Keratinocyte (primary cell): ENCODE measurements around the gene HERPUD1.

Experiments
- EZH2 ChIP-seq: IDR thresholded peaks from one replicate; pipeline ENCODE4 v1.6.1; 2012; ENCODE audit warnings: inconsistent platforms, mild to moderate bottlenecking, low read length, moderate library complexity
- TF ChIP-seq, protein P1 (sequence below), 3 experiments: IDR thresholded peaks in 1 of 3; conservative IDR thresholded peaks in 1 of 3; optimal IDR thresholded peaks in 1 of 3; 2 replicates in 2 of 3; 3 replicates in 1 of 3; pipeline versions ENCODE3 to v1.5.1; 2011; ENCODE audit warnings: low read length in 3 of 3, mild to moderate bottlenecking in 3 of 3, moderate library complexity in 2 of 3, control low read depth in 1 of 3, inconsistent platforms in 1 of 3; ENCODE audit not compliant: insufficient read depth in 2 of 3; ENCODE audit errors: extremely low read depth in 1 of 3

DNA sequence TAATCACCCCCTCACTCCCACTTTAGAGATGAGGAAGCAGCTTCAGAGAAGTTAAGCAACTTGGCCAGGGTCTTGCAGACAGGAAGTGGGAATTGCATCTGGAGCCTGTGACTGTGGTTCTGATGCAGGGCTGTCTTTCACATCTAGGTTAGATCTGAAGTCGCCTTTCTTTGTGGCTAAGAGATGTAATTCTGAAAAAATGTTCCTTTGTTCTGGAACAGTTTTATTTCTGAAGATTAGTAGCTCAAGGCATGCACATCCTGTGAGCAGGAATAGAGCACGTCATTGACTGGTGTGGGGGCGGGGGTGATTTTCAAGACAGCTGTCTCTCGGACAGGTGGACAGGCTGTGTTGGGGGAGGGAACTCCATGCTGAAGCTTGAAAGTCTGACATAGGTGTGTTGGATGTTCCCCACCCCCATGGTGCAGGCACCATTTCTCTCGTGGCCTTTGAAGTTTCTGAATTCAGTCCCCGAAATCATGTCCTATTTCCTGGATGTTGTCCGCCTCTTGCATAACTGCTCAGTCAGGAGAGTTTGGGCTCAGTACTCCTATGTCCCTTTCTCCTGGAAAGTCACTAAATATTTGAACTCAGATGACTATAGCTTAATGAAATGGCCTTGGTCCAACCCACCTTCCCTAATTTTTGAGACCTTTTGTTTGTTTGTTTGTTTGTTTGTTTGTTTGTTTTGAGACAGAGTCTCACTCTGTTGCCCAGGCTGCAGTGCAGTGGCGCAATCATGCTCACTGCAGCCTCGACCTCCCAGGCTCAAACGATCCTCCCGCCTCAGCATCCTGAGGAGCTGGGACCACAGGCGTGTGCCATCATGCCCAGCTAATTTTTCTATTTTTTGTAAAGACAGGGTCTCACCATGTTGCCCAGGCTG lies 21.0 kb upstream of the HERPUD1 start:
- no peak for TF ChIP-seq EZH2
- TF ChIP-seq, protein P1, sequence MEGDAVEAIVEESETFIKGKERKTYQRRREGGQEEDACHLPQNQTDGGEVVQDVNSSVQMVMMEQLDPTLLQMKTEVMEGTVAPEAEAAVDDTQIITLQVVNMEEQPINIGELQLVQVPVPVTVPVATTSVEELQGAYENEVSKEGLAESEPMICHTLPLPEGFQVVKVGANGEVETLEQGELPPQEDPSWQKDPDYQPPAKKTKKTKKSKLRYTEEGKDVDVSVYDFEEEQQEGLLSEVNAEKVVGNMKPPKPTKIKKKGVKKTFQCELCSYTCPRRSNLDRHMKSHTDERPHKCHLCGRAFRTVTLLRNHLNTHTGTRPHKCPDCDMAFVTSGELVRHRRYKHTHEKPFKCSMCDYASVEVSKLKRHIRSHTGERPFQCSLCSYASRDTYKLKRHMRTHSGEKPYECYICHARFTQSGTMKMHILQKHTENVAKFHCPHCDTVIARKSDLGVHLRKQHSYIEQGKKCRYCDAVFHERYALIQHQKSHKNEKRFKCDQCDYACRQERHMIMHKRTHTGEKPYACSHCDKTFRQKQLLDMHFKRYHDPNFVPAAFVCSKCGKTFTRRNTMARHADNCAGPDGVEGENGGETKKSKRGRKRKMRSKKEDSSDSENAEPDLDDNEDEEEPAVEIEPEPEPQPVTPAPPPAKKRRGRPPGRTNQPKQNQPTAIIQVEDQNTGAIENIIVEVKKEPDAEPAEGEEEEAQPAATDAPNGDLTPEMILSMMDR (optimal IDR thresholded peaks at IDR 0.05 in 1 of 3, IDR thresholded peaks at IDR 0.05 in 1 of 3, conservative IDR thresholded peaks at IDR 0.05 in 1 of 3; ENCODE audit: extremely low read depth in 1 of 3, insufficient read depth in 2 of 3, low read length in 3 of 3): no peak
